HCT116 (cell line): ENCODE data around the gene IL17C. TPM values are rescaled to one million over a fixed set of nuclear protein-coding genes. Genes with fewer than 3 reads are reported as not detected.

Source experiments
- ATAC-seq: fragments of 200-7000 bp; cut with Tn5 transposase; 2 replicates; pipeline ENCODE4 v1.9.1; 2020; ENCODE audit warnings: mild to moderate bottlenecking, moderate library complexity
- BruUV-seq: library from RNA; stranded (reverse); fragments of 400-500 nt; replicated peaks from 2 replicates; lab custom pipeline; 2021; lab: Mats Ljungman, UMichigan
- CTCF ChIA-PET: fragments of 300-600 bp; sonication (Branson Sonifier 250); formaldehyde crosslinking; loops from one replicate; lab custom pipeline; 2021; ENCODE audit warnings: antibody characterized with exemption; lab: Charles Lee
- POLR2A ChIA-PET: fragments of 300-600, 350-600 bp; sonication (Branson Sonifier 250); formaldehyde crosslinking; loops from one replicate; lab custom pipeline; 2021; ENCODE audit warnings: antibody characterized with exemption; lab: Charles Lee
- RAD21 ChIA-PET, 2 experiments: fragments of 300-600 bp; sonication (Branson Sonifier 250); formaldehyde crosslinking; loops; one replicate each; lab custom pipeline; 2023; ENCODE audit warnings: low total read pairs in 2 of 2; ENCODE audit not compliant: uncharacterized antibody in 2 of 2, unreplicated experiment in 2 of 2, low non-redundant PET in 1 of 2; lab: Charles Lee
- DNase-seq: peaks from one replicate; pipeline ENCODE4 v3.0.0-alpha.2; 2010; ENCODE audit warnings: low read depth, low spot score
- H2AFZ ChIP-seq: fragments of 200-600 bp; shearing (Covaris generic), sonication (generic); 2 replicates; pipeline ENCODE4 v1.6.1; 2017; ENCODE audit warnings: low read depth, mixed run types, mixed read lengths, antibody characterized with exemption, low read length; ENCODE audit not compliant: poor library complexity, severe bottlenecking
- H3K27ac ChIP-seq: 2 replicates; pipeline ENCODE4 v1.5.1; 2012; ENCODE audit warnings: low read depth, low read length
- H3K27me3 ChIP-seq: fragments of 200-600 bp; sonication (generic); 2 replicates; pipeline ENCODE4 v1.6.1; 2016; ENCODE audit warnings: mixed run types, low read length, mixed read lengths; ENCODE audit not compliant: insufficient read depth
- H3K36me3 ChIP-seq, 2 experiments: fragments of 200-500 bp in 1 of 2; fragments of 200-600 bp in 1 of 2; sonication (Bioruptor generic) in 1 of 2; sonication (generic) in 1 of 2; 2 replicates each; pipeline versions ENCODE4 v1.5.1 to v1.6.1; 2014 to 2016; ENCODE audit warnings: low read length in 2 of 2, inconsistent platforms in 1 of 2, mixed read lengths in 1 of 2, mixed run types in 1 of 2; ENCODE audit not compliant: insufficient read depth in 2 of 2, control insufficient read depth in 1 of 2
- H3K4me1 ChIP-seq, 2 experiments: fragments of 200-600 bp in 1 of 2; sonication (generic) in 1 of 2; 2 replicates each; pipeline versions ENCODE4 v1.5.1 to v1.6.1; 2012 to 2017; ENCODE audit warnings: low read length in 2 of 2, inconsistent platforms in 1 of 2, mild to moderate bottlenecking in 1 of 2, mixed read lengths in 1 of 2, mixed run types in 1 of 2, moderate library complexity in 1 of 2; ENCODE audit not compliant: insufficient read depth in 2 of 2, control insufficient read depth in 1 of 2
- H3K4me2 ChIP-seq: fragments of 200-600 bp; sonication (generic); 2 replicates; pipeline ENCODE4 v1.6.1; 2017; ENCODE audit warnings: mixed run types, low read length, mixed read lengths
- H3K4me3 ChIP-seq, 2 experiments: fragments of 200-600 bp in 1 of 2; sonication (generic) in 1 of 2; replicated peaks in 1 of 2; 2 replicates each; pipeline ENCODE4 v1.5.1; 2011 to 2016; ENCODE audit warnings: low read length in 2 of 2, control low read depth in 1 of 2, low read depth in 1 of 2, mild to moderate bottlenecking in 1 of 2, mixed read lengths in 1 of 2, mixed run types in 1 of 2
- H3K79me2 ChIP-seq: fragments of 200-600 bp; sonication (generic); 2 replicates; pipeline ENCODE4 v1.6.1; 2017; ENCODE audit warnings: mild to moderate bottlenecking, mixed run types, low read length, moderate library complexity, mixed read lengths; ENCODE audit not compliant: insufficient read depth
- H3K9ac ChIP-seq: fragments of 200-600 bp; sonication (generic); 2 replicates; pipeline ENCODE4 v1.6.1; 2016; ENCODE audit warnings: low read length, mixed read lengths
- H3K9me2 ChIP-seq: fragments of 200-600 bp; sonication (generic), shearing (Covaris generic); 2 replicates; pipeline ENCODE4 v1.6.1; 2017; ENCODE audit warnings: mixed run types, mild to moderate bottlenecking, moderate library complexity; ENCODE audit not compliant: insufficient read depth
- H3K9me3 ChIP-seq, 2 experiments: fragments of 200-500 bp in 1 of 2; fragments of 200-600 bp in 1 of 2; sonication (Bioruptor generic) in 1 of 2; sonication (generic) in 1 of 2; 2 replicates each; pipeline ENCODE4 v1.6.1; 2014 to 2017; ENCODE audit warnings: low read length in 2 of 2, mixed read lengths in 2 of 2, inconsistent platforms in 1 of 2, low read depth in 1 of 2, mild to moderate bottlenecking in 1 of 2, mixed run types in 1 of 2, moderate library complexity in 1 of 2; ENCODE audit not compliant: control insufficient read depth in 1 of 2, insufficient read depth in 1 of 2
- H4K20me1 ChIP-seq: fragments of 200-600 bp; sonication (generic), shearing (Covaris generic); 2 replicates; pipeline ENCODE4 v1.6.1; 2017; ENCODE audit warnings: mixed run types, mild to moderate bottlenecking, moderate library complexity; ENCODE audit not compliant: insufficient read depth
- ATF3 ChIP-seq: IDR thresholded peaks from 2 replicates; pipeline ENCODE4 v1.6.1; 2012
- CBX3 ChIP-seq: IDR thresholded peaks from 2 replicates; pipeline ENCODE4 v1.6.1; 2012; ENCODE audit warnings: low read depth
- EGR1 ChIP-seq: IDR thresholded peaks from 2 replicates; pipeline ENCODE4 v1.6.1; 2012; ENCODE audit warnings: low read depth
- JUND ChIP-seq: IDR thresholded peaks from 2 replicates; pipeline ENCODE4 v1.6.1; 2012
- POLR2AphosphoS5 ChIP-seq: IDR thresholded peaks from 2 replicates; pipeline ENCODE4 v1.6.1; 2011; ENCODE audit warnings: mild to moderate bottlenecking, low read depth, low read length, moderate library complexity
- TCF7L2 ChIP-seq: IDR thresholded peaks from 2 replicates; pipeline ENCODE4 v1.7.0; 2011; ENCODE audit warnings: borderline replicate concordance, inconsistent platforms; ENCODE audit not compliant: insufficient read depth, insufficient read length; ENCODE audit errors: extremely low read depth
- YY1 ChIP-seq: IDR thresholded peaks from 2 replicates; pipeline ENCODE4 v1.6.1; 2011; ENCODE audit warnings: low read length, low read depth, moderate library complexity, mild to moderate bottlenecking; ENCODE audit not compliant: insufficient replicate concordance; ENCODE audit errors: extremely low read depth
- ZBTB33 ChIP-seq: IDR thresholded peaks from 2 replicates; pipeline ENCODE4 v1.6.1; 2011; ENCODE audit warnings: mild to moderate bottlenecking, low read length, moderate library complexity; ENCODE audit not compliant: insufficient replicate concordance; ENCODE audit errors: extremely low read depth
- intact Hi-C: fragments of 100-400 bp; cut with micrococcal nuclease; formaldehyde crosslinking; loops from 2 replicates; pipeline ENCODE4 v1.10.0; 2022
- total RNA-seq: library from RNA; stranded (reverse); gene quantifications from one replicate; pipeline ENCODE4 v1.2.1, GENCODE V29; 2021; ENCODE audit not compliant: unreplicated experiment
- TF ChIP-seq, protein P1 (sequence below), 3 experiments: fragments of 200-600 bp in 1 of 3; sonication (generic) in 1 of 3; IDR thresholded peaks in 2 of 3; conservative IDR thresholded peaks in 1 of 3; 2 replicates each; pipeline ENCODE4 v1.5.1; 2012 to 2017; ENCODE audit warnings: low read depth in 2 of 3, low read length in 2 of 3, antibody characterized with exemption in 1 of 3, borderline replicate concordance in 1 of 3, control low read depth in 1 of 3, mild to moderate bottlenecking in 1 of 3, mixed read lengths in 1 of 3, mixed run types in 1 of 3, moderate library complexity in 1 of 3; ENCODE audit not compliant: insufficient read depth in 1 of 3

Gene IL17C
- total RNA-seq, 1 experiment from 2014 or later = not detected

DNA sequence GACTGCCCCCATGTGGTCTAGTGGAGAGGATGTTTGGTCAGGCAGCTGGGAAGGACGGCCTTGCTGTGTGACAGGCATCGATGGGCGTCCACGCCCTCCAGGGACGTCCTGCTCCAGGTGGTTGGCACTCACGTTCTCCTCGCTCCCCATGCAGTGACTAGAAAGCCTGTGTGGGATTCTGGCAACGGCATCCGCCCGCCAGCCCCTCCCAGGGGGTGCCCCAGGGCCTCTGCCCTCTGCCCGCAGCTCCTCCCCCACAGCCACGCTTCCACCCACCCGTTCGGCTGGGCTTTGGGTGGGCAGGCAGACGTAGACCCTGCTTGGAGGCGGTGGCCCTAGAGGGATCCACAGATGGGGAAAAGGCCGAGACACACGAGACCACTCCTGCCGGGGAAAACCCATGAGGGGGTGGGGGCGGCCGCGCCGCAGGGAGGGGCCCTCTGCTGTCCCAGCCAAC is 4.7 kb upstream of the IL17C start:
- TF ChIP-seq JUND (no peak), POLR2AphosphoS5 (0 out of 2 replicates have a peak, but pooled peaks have one; percentile 4)
- TF ChIP-seq, protein P1, sequence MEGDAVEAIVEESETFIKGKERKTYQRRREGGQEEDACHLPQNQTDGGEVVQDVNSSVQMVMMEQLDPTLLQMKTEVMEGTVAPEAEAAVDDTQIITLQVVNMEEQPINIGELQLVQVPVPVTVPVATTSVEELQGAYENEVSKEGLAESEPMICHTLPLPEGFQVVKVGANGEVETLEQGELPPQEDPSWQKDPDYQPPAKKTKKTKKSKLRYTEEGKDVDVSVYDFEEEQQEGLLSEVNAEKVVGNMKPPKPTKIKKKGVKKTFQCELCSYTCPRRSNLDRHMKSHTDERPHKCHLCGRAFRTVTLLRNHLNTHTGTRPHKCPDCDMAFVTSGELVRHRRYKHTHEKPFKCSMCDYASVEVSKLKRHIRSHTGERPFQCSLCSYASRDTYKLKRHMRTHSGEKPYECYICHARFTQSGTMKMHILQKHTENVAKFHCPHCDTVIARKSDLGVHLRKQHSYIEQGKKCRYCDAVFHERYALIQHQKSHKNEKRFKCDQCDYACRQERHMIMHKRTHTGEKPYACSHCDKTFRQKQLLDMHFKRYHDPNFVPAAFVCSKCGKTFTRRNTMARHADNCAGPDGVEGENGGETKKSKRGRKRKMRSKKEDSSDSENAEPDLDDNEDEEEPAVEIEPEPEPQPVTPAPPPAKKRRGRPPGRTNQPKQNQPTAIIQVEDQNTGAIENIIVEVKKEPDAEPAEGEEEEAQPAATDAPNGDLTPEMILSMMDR (IDR thresholded peaks at IDR 0.05 in 2 of 3, conservative IDR thresholded peaks at IDR 0.05 in 1 of 3; ENCODE audit: borderline replicate concordance in 1 of 3, insufficient read depth in 1 of 3, low read depth in 2 of 3, low read length in 2 of 3) = peak in 2 of 3 experiments; percentile 49 to 52; a peak in 4 of 6 replicates
- CTCF ChIA-PET = interaction anchor here (0.5 to 1.2 kb wide), 2 partner anchors 15 to 659 kb away, joined by 3 to 5 read pairs; no protein-coding TSS in a partner anchor
- Histone ChIP-seq H4K20me1 (no peaks in the 10 kb centered on the region), H3K4me1 (peaks cover 4 to 20% of the 10 kb centered on the region in 2 experiments; a peak in 2 of 4 replicates), H3K9ac (no peak overlapping the region), H3K27ac (no peak overlapping the region), H3K36me3 (peaks cover 25 to 26% of the 10 kb centered on the region in 2 experiments; a peak in 3 of 4 replicates), H3K79me2 (no peaks in the 10 kb centered on the region), H2AFZ (no peak overlapping the region), H3K27me3 (no peaks in the 10 kb centered on the region), H3K4me3 (no peak overlapping the region), H3K4me2 (no peak overlapping the region), H3K9me2 (no peaks in the 10 kb centered on the region), H3K9me3 (no peaks in the 10 kb centered on the region)
- POLR2A ChIA-PET = no interaction called here
- RAD21 ChIA-PET = no interaction called here
- no peak for DNase-seq
- ATAC-seq = peak; percentile 71
- intact Hi-C loops = no loop called here
- no TSS peak for BruUV-seq

GRCh38 chr16:88634141-88634993 is 4.0 kb upstream of the IL17C start:
- BruUV-seq = no TSS peak
- Histone ChIP-seq H3K36me3 (peaks cover 23 to 26% of the 10 kb centered on the region in 2 experiments; a peak in 3 of 4 replicates), H3K79me2 (no peaks in the 10 kb centered on the region), H2AFZ (no peak overlapping the region), H3K4me3 (no peak overlapping the region), H3K4me1 (peaks cover 5 to 27% of the 10 kb centered on the region in 2 experiments; a peak in 2 of 4 replicates), H3K27ac (no peak overlapping the region), H3K27me3 (no peaks in the 10 kb centered on the region), H3K9me2 (no peaks in the 10 kb centered on the region), H3K4me2 (no peak overlapping the region), H3K9ac (no peak overlapping the region), H3K9me3 (no peaks in the 10 kb centered on the region), H4K20me1 (no peaks in the 10 kb centered on the region)
- intact Hi-C loops = no loop called here
- ChIA-PET CTCF (interaction anchor here (1.2 kb wide), 1 partner anchor 15 kb away, joined by 5 read pairs; no protein-coding TSS in a partner anchor), RAD21 (no interaction called here), POLR2A (no interaction called here)
- no peak for TF ChIP-seq YY1
- TF ChIP-seq ATF3 = no peak
- TF ChIP-seq CBX3 = no peak
- no peak for TF ChIP-seq TCF7L2
- TF ChIP-seq ZBTB33 = no peak
- no peak for TF ChIP-seq EGR1
- ATAC-seq (peak; percentile 0; the same call in 1 of the 2 replicates), DNase-seq (no peak)
